Loucy (cell line): ENCODE results near the gene GSX1.

ENCODE experiments used
- H2AFZ ChIP-seq: fragments of 200-600 bp; sonication (generic); 2 replicates; pipeline ENCODE4 v1.6.0; 2016; ENCODE audit warnings: antibody characterized with exemption, mild to moderate bottlenecking, low read length, moderate library complexity
- H3F3A ChIP-seq: fragments of 200-600 bp; 2 replicates; pipeline ENCODE4 v1.6.0; 2016; ENCODE audit warnings: antibody characterized with exemption, low read depth, mild to moderate bottlenecking
- H3K27me3 ChIP-seq: fragments of 200-600 bp; sonication (generic); 2 replicates; pipeline ENCODE4 v1.6.1; 2014; ENCODE audit warnings: low read length, mild to moderate bottlenecking; ENCODE audit not compliant: insufficient read depth, poor library complexity, severe bottlenecking
- H3K36me3 ChIP-seq: fragments of 200-600 bp; sonication (generic); 2 replicates; pipeline ENCODE4 v1.6.1; 2016; ENCODE audit warnings: low read length; ENCODE audit not compliant: insufficient read depth
- H3K4me1 ChIP-seq: fragments of 200-600 bp; sonication (generic); 2 replicates; pipeline ENCODE4 v1.5.1; 2014; ENCODE audit warnings: low read length, mild to moderate bottlenecking; ENCODE audit not compliant: insufficient read depth, poor library complexity, severe bottlenecking
- H3K4me2 ChIP-seq: fragments of 200-600 bp; sonication (generic); 2 replicates; pipeline ENCODE4 v1.6.0; 2014; ENCODE audit warnings: antibody characterized with exemption, low read length, low read depth, mild to moderate bottlenecking; ENCODE audit not compliant: poor library complexity, severe bottlenecking
- H3K4me3 ChIP-seq: fragments of 200-600 bp; sonication (generic); 2 replicates; pipeline ENCODE4 v1.5.1; 2014; ENCODE audit warnings: low read length, mild to moderate bottlenecking, mixed read lengths; ENCODE audit not compliant: poor library complexity, severe bottlenecking
- H3K79me2 ChIP-seq: fragments of 200-600 bp; sonication (generic); 2 replicates; pipeline ENCODE4 v1.6.1; 2014; ENCODE audit warnings: low read length; ENCODE audit not compliant: insufficient read depth
- H3K9ac ChIP-seq: fragments of 200-600 bp; sonication (generic); 2 replicates; pipeline ENCODE4 v1.6.0; 2014; ENCODE audit warnings: mild to moderate bottlenecking, low read depth, low read length, moderate library complexity; ENCODE audit not compliant: poor library complexity, severe bottlenecking
- H3K9me2 ChIP-seq: fragments of 200-600 bp; sonication (generic); replicated peaks from 2 replicates; pipeline ENCODE4 v1.6.1; 2016; ENCODE audit warnings: low read depth, low read length, mixed read lengths
- H3K9me3 ChIP-seq: fragments of 200-600 bp; sonication (generic); 2 replicates; pipeline ENCODE4 v1.6.1; 2014; ENCODE audit warnings: mild to moderate bottlenecking, antibody characterized with exemption, low read length, low read depth; ENCODE audit not compliant: insufficient read depth
- H4K20me1 ChIP-seq: fragments of 200-600 bp; sonication (generic); 2 replicates; pipeline ENCODE4 v1.6.0; 2014; ENCODE audit warnings: antibody characterized with exemption, low read length, mild to moderate bottlenecking; ENCODE audit not compliant: insufficient read depth, poor library complexity, severe bottlenecking
- EZH2phosphoT487 ChIP-seq: fragments of 200-600 bp; IDR thresholded peaks from 2 replicates; pipeline ENCODE4 v1.6.1; 2018; ENCODE audit warnings: antibody characterized with exemption, mild to moderate bottlenecking, moderate library complexity, borderline replicate concordance
- TF ChIP-seq, protein P1 (sequence below): fragments of 200-600 bp; sonication (generic); conservative IDR thresholded peaks from 2 replicates; pipeline ENCODE4 v1.5.1; 2014; ENCODE audit warnings: mild to moderate bottlenecking, antibody characterized with exemption, low read length

GSX1 gene

DNA sequence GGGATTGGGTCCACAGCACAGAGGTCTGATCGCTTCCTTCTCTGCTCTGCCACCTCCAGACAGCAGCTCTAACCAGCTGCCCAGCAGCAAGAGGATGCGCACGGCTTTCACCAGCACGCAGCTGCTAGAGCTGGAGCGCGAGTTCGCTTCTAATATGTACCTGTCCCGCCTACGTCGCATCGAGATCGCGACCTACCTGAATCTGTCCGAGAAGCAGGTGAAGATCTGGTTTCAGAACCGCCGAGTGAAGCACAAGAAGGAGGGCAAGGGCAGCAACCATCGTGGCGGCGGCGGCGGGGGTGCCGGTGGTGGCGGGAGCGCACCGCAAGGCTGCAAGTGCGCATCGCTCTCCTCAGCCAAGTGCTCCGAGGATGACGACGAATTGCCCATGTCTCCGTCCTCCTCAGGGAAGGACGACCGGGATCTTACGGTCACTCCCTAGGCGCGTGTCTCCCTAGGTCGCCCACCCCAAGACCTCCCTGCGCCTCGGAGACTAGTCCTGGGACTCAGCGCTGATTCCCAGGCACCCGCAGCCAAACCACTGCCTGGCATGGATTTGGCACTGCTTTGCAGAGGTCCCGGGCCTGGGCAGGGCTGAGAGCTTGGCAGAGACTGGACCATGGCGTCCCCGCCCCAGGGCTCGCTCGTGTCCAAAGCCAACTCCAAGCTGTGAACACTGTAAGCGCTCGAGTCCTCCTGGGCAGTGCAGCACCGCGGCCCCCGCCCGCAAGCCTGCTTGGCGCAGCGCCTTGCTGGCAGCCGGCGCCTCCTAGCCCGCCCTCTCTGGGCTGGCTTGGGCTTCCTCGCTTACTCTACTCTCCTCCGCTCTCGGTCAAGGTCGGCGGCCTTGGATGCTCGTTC lies 1.5 kb downstream of the GSX1 start:
- no peaks in the 10 kb centered on the region for H3K9me2 ChIP-seq
- H3K36me3 ChIP-seq, result no peaks in the 10 kb centered on the region
- no peaks in the 10 kb centered on the region for H3K79me2 ChIP-seq
- H3K9ac ChIP-seq, result no peak overlapping the region
- no peaks in the 10 kb centered on the region for H3F3A ChIP-seq
- H3K4me3 ChIP-seq, result no peak overlapping the region
- no peaks in the 10 kb centered on the region for H3K27me3 ChIP-seq
- H3K9me3 ChIP-seq, result no peaks in the 10 kb centered on the region
- H4K20me1 ChIP-seq, result no peaks in the 10 kb centered on the region
- peaks cover 22% of the 10 kb centered on the region for H3K4me1 ChIP-seq
- no peak overlapping the region for H3K4me2 ChIP-seq
- no peak overlapping the region for H2AFZ ChIP-seq
- TF ChIP-seq, protein P1, sequence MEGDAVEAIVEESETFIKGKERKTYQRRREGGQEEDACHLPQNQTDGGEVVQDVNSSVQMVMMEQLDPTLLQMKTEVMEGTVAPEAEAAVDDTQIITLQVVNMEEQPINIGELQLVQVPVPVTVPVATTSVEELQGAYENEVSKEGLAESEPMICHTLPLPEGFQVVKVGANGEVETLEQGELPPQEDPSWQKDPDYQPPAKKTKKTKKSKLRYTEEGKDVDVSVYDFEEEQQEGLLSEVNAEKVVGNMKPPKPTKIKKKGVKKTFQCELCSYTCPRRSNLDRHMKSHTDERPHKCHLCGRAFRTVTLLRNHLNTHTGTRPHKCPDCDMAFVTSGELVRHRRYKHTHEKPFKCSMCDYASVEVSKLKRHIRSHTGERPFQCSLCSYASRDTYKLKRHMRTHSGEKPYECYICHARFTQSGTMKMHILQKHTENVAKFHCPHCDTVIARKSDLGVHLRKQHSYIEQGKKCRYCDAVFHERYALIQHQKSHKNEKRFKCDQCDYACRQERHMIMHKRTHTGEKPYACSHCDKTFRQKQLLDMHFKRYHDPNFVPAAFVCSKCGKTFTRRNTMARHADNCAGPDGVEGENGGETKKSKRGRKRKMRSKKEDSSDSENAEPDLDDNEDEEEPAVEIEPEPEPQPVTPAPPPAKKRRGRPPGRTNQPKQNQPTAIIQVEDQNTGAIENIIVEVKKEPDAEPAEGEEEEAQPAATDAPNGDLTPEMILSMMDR, result no peak
- TF ChIP-seq EZH2phosphoT487, result no peak

DNA sequence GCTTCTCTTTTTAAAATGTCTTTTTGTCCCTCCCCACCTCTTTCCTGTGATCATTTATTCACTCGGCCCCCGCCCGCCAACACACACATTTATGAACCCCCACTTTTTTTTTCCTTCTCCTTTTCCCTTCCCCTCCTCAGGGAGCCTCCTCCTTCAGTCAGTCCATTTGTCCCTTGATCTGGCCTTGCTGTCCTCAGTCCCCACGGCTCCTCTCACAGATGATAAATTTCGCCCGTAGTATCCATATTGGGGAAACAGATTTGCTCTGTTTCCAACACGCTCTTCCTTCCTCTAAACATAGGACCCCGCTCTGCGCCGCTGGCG lies 2.0 kb downstream of the GSX1 start:
- Histone ChIP-seq H4K20me1 (no peaks in the 10 kb centered on the region), H3K79me2 (no peaks in the 10 kb centered on the region), H3K9me3 (no peaks in the 10 kb centered on the region), H3K4me1 (peaks cover 16% of the 10 kb centered on the region), H3K36me3 (no peaks in the 10 kb centered on the region), H3K9ac (no peak overlapping the region), H3F3A (no peaks in the 10 kb centered on the region), H3K9me2 (no peaks in the 10 kb centered on the region), H3K4me3 (no peak overlapping the region), H3K4me2 (no peak overlapping the region), H3K27me3 (no peaks in the 10 kb centered on the region), H2AFZ (no peak overlapping the region)
- TF ChIP-seq, protein P1, result no peak
- no peak for TF ChIP-seq EZH2phosphoT487

DNA sequence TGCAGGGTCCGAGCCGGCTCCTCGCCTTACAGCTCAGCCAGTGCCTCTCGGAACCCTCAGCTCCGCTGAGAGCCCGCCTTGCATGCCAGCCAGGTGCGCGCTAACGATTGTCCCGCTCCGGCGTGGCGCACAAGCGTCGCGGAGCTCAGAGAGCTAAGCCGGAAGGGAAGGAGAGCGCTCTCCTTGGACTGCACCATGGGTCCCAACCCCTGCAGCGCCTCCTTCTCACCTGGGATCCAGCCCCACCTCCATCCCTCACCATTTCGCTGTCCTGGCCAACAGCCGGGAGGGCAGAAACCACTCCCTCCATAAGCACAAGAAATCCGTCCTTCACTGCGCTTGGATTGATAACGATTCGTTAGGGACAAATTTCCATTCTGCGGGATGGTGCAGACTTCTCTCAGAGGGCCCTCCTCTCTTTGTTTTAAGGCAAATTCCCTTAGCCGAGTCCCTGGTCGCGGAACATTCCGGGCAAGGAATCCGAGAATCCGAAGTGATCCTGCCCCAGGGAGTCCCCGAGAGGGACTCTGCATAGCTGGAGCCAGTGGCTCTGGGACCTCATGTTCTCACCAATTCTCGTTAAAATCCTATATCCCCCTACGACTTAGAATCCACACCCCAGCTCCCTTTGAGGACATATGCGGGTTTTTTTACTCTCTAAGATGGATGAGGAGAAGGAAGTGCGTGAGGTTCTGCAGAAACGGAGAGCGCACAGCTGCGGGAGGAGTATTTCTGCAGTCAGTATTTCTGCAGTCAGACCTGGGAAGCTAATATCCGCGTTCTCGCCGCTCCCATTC lies 2.8 kb downstream of the GSX1 start:
- Histone ChIP-seq H2AFZ (no peak overlapping the region), H3K9me3 (no peaks in the 10 kb centered on the region), H3F3A (no peaks in the 10 kb centered on the region), H3K4me2 (no peak overlapping the region), H4K20me1 (no peaks in the 10 kb centered on the region), H3K9ac (no peak overlapping the region), H3K4me1 (peaks cover 14% of the 10 kb centered on the region), H3K79me2 (no peaks in the 10 kb centered on the region), H3K9me2 (no peaks in the 10 kb centered on the region), H3K27me3 (no peaks in the 10 kb centered on the region), H3K36me3 (no peaks in the 10 kb centered on the region), H3K4me3 (no peak overlapping the region)
- no peak for TF ChIP-seq EZH2phosphoT487
- TF ChIP-seq, protein P1, result no peak
